Measurements from ENCODE around the gene ZFAND5.

ZFAND5 gene

GRCh38 chr9:72365525-72366256, 683 bp upstream of the ZFAND5 start:
- in situ Hi-C loops (cut with HindIII; ENCODE audit: low pct_ligation_motif_present, low pct_unique_long_range_greater_than_20kb, low sequenced_read_pairs) = no loop called here

GRCh38 chr9:72363908-72364678, 915 bp downstream of the ZFAND5 start:
- peak; percentile 44 for DNase-seq
- in situ Hi-C loops (cut with HindIII; ENCODE audit: low pct_ligation_motif_present, low pct_unique_long_range_greater_than_20kb, low sequenced_read_pairs) = no loop called here

More at GRCh38 chr9:72365525-72366256, 683 bp upstream of the ZFAND5 start:
- peak; percentile 80 for DNase-seq

- in situ Hi-C loops (cut with HindIII; ENCODE audit: low pct_ligation_motif_present, low pct_unique_long_range_greater_than_20kb, low sequenced_read_pairs) = no loop called here
- no peak for DNase-seq
These were observed 1.8 kb downstream of the ZFAND5 start for GRCh38 chr9:72363236-72363635.

DNA sequence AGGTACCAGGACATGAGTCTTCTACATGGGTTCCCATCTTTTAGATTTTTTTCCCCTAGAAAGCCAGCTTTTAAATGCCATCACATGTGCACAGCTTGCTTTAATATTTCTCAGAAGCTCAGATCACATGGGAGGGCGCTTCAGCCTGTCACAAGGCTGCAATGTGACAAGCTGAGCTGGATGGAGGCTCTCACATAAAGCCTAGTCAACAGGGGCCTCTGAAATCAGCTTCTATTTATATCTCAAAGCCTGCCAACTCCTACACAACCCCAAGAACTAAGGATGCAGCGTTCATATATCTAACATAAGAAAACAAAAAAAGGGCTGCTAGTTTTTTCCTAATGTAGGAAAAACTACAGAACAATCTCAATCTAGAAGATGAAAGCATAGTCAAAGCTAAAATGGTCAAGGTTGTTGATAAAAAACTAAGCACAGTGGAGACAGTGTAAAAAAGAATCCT, 2.3 kb downstream of the ZFAND5 start:
- in situ Hi-C loops (cut with HindIII; ENCODE audit: low pct_ligation_motif_present, low pct_unique_long_range_greater_than_20kb, low sequenced_read_pairs) = no loop called here
- peak; percentile 29 for DNase-seq

DNA sequence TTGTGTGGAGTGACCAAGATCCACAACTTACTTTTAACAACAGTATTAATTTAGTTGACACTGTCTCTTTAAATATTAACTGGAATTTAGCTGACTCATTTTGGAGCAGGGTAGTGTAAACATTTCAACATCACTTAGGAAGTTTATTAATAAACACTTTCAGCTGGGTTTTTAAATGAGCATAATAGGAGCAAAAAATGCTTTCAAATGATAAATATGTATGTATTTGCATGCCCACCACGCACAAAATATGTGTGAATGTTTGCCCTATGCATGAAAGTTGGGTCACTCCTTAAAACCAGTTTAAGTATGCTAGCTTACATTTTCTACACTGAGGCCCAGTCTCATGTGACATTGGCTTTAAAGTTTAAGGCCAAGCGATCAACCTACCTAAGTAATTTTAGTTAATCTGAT, 2.9 kb downstream of the ZFAND5 start:
- DNase-seq = peak; percentile 30
- in situ Hi-C loops (cut with HindIII; ENCODE audit: low pct_ligation_motif_present, low pct_unique_long_range_greater_than_20kb, low sequenced_read_pairs) = no loop called here

- DNase-seq = no peak
- in situ Hi-C loops (cut with HindIII; ENCODE audit: low pct_ligation_motif_present, low pct_unique_long_range_greater_than_20kb, low sequenced_read_pairs) = no loop called here
These were observed 3.8 kb downstream of the ZFAND5 start for GRCh38 chr9:72361217-72361616.

DNA sequence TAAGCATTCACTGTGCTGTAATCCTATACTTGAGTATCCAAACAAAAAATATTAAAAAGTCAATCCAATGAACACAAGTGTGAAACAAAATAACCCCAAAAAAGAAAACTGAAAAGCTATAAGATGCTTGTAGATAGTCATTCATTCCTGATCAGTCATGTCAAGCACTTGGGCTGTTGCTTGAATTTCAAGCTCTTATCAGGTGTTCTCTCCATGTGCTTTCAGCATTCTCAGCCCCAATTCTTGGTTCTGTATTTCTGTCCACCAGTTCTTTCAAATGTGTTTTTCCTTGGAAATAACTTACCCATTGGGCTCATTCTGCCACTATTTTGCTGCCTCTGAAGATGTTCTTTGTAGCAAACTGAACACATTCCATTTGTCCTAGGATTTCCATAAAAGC, 4.7 kb downstream of the ZFAND5 start:
- in situ Hi-C loops (cut with HindIII; ENCODE audit: low pct_ligation_motif_present, low pct_unique_long_range_greater_than_20kb, low sequenced_read_pairs) = no loop called here
- no peak for DNase-seq

GRCh38 chr9:72356041-72356582, 8.9 kb downstream of the ZFAND5 start:
- DNase-seq = no peak
- in situ Hi-C loops (cut with HindIII; ENCODE audit: low pct_ligation_motif_present, low pct_unique_long_range_greater_than_20kb, low sequenced_read_pairs) = no loop called here

DNA sequence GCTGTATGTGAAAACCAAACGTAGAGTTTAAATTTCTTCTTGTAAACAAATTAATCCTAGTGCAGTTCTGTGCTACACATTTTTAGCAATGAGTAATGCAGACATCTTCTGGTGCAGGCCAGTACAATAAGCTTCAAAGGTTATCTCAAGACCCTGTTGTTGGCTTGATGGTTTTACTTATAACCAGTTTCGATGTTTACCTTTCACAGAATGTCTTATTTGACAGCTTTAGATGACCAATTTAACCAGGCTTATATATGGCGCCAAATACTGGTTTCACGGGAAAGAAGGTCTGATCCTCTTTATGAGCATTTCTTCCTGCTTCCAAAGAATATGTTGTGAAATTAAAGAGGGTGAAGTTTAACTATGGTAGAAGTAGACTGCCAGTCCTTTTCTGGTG, 9.9 kb downstream of the ZFAND5 start:
- in situ Hi-C loops (cut with HindIII; ENCODE audit: low pct_ligation_motif_present, low pct_unique_long_range_greater_than_20kb, low sequenced_read_pairs) = no loop called here
- no peak for DNase-seq

GRCh38 chr9:72354704-72355103, 10.3 kb downstream of the ZFAND5 start:
- in situ Hi-C loops (cut with HindIII; ENCODE audit: low pct_ligation_motif_present, low pct_unique_long_range_greater_than_20kb, low sequenced_read_pairs) = no loop called here
- no peak for DNase-seq

- in situ Hi-C loops (cut with HindIII; ENCODE audit: low pct_ligation_motif_present, low pct_unique_long_range_greater_than_20kb, low sequenced_read_pairs) = no loop called here
- DNase-seq = no peak
These were observed 11.4 kb downstream of the ZFAND5 start for GRCh38 chr9:72353455-72354116.

DNA sequence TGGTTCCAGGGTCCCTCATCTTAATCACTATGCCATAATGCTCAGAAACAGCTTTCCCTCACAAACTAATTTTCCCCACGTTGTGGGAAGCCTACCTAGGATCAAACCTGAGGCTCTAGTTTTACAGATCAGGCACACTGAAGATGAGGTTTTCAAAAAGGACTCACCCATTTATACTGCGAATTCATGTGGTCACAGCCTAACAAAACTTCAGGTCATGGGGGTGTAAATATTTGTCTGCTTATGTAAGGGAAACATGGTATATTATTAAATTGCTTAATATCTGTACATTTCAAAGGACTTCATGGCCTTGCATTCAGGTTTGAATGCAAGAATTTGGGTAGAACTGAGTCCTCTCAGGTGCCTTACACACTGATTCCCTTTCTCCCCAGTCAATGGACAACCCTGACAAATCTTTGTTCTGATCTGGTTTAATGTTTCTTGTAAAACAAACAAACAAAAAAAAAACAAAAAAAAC, 12.1 kb downstream of the ZFAND5 start:
- in situ Hi-C loops (cut with HindIII; ENCODE audit: low pct_ligation_motif_present, low pct_unique_long_range_greater_than_20kb, low sequenced_read_pairs) = no loop called here
- DNase-seq = no peak

- in situ Hi-C loops (cut with HindIII; ENCODE audit: low pct_ligation_motif_present, low pct_unique_long_range_greater_than_20kb, low sequenced_read_pairs) = no loop called here
- no peak for DNase-seq
These were observed 13.2 kb downstream of the ZFAND5 start for GRCh38 chr9:72351538-72352453.

- in situ Hi-C loops (cut with HindIII; ENCODE audit: low pct_ligation_motif_present, low pct_unique_long_range_greater_than_20kb, low sequenced_read_pairs) = no loop called here
- DNase-seq = no peak
These were observed 15.1 kb downstream of the ZFAND5 start for GRCh38 chr9:72349911-72350310.

GRCh38 chr9:72349240-72349639, 15.8 kb downstream of the ZFAND5 start:
- in situ Hi-C loops (cut with HindIII; ENCODE audit: low pct_ligation_motif_present, low pct_unique_long_range_greater_than_20kb, low sequenced_read_pairs) = no loop called here
- DNase-seq = no peak

GRCh38 chr9:72346333-72346732, 18.7 kb downstream of the ZFAND5 start:
- no peak for DNase-seq
- in situ Hi-C loops (cut with HindIII; ENCODE audit: low pct_ligation_motif_present, low pct_unique_long_range_greater_than_20kb, low sequenced_read_pairs) = no loop called here

DNA sequence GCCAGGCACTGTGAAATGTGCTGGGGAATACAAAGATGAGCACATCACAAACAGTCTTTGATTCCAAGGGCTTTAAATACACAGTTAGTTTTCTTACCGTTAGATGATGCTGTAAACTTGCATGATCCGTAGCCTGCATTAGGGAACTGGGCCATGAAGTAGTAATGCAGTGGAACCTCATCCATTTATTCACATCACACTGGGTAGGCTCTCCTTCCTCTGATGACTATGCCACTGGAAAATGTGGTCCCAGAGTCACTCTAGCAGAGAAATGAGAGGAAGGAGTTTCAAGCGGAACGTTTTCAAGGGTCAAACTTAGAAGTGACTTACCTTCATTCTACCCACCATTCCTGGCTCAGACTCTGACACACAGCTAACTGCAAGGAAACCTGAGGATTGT, 26.4 kb downstream of the ZFAND5 start:
- in situ Hi-C loops (cut with HindIII; ENCODE audit: low pct_ligation_motif_present, low pct_unique_long_range_greater_than_20kb, low sequenced_read_pairs) = no loop called here

DNA sequence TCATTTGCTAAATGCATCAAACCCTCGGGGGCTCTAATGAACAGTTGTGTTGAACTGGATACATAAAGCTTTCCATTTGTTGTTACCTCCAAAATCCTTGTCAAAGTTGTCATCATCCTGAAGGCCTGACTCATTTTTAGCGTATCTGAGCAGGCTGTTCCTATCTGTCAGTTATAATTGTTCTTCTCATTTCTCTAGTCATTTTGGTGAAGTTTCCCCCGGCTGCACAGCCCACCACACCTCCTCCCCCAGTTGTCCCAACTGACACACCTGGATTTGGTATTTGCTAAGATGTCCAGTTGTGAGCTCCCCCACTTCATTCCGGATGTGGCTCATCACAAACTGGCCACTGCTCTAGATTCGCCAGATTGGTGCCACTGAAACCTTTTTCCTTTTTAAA, 27.7 kb downstream of the ZFAND5 start:
- in situ Hi-C loops (cut with HindIII; ENCODE audit: low pct_ligation_motif_present, low pct_unique_long_range_greater_than_20kb, low sequenced_read_pairs) = no loop called here
- DNase-seq = no peak

More for the DNA sequence above, 26.4 kb downstream of the ZFAND5 start:
- peak; percentile 87 for DNase-seq

Measured in ACHN (cell line).